ENCODE data around the gene POFUT1.

Gene POFUT1

GRCh38 chr20:32208499-32209154 lies 947 bp downstream of the POFUT1 start:
- no peak for DNase-seq

- DNase-seq = no peak
These were observed 2.3 kb downstream of the POFUT1 start for GRCh38 chr20:32209850-32210605.

- no peak for DNase-seq
These were observed 6.2 kb downstream of the POFUT1 start for GRCh38 chr20:32213870-32214269.

GRCh38 chr20:32215147-32215546 lies 7.5 kb downstream of the POFUT1 start:
- no peak for DNase-seq

GRCh38 chr20:32215729-32216128 lies 8.0 kb downstream of the POFUT1 start:
- DNase-seq = no peak

GRCh38 chr20:32216179-32217142 lies 8.8 kb downstream of the POFUT1 start:
- DNase-seq = no peak

GRCh38 chr20:32218156-32218900 lies 10.6 kb downstream of the POFUT1 start:
- no peak for DNase-seq

- DNase-seq = no peak
These were observed 16.8 kb downstream of the POFUT1 start for GRCh38 chr20:32224463-32224862.

GRCh38 chr20:32226391-32226790 lies 18.7 kb downstream of the POFUT1 start:
- DNase-seq = no peak

- no peak for DNase-seq
These were observed 19.6 kb downstream of the POFUT1 start for GRCh38 chr20:32227306-32227705.

- DNase-seq = no peak
These were observed 20.3 kb downstream of the POFUT1 start for GRCh38 chr20:32227744-32228688.

GRCh38 chr20:32229251-32229747 lies 21.6 kb downstream of the POFUT1 start:
- DNase-seq = no peak

GRCh38 chr20:32230707-32231106 lies 23.0 kb downstream of the POFUT1 start:
- DNase-seq = no peak

GRCh38 chr20:32231245-32231644 lies 23.6 kb downstream of the POFUT1 start:
- DNase-seq = no peak

GRCh38 chr20:32231847-32232246 lies 24.2 kb downstream of the POFUT1 start:
- DNase-seq = no peak

- no peak for DNase-seq
These were observed 24.7 kb downstream of the POFUT1 start for GRCh38 chr20:32232326-32232886.

GRCh38 chr20:32233286-32233685 lies 25.6 kb downstream of the POFUT1 start:
- DNase-seq = no peak

- no peak for DNase-seq
These were observed 26.6 kb downstream of the POFUT1 start for GRCh38 chr20:32234135-32234808.

- no peak for DNase-seq
These were observed 27.8 kb downstream of the POFUT1 start for GRCh38 chr20:32235331-32236047.

All from NCI-H524 (cell line).